GM19239 (cell line): ENCODE results near the gene SIGLEC6.

Experiments
- DNase-seq: peaks from one replicate; pipeline ENCODE4 v3.0.0; 2011; ENCODE audit warnings: low spot score; ENCODE audit not compliant: insufficient read length
- FAIRE-seq: peaks from 2 replicates; lab custom pipeline; 2011; peaks lifted over from hg19 to GRCh38; lab: Jason Lieb, UNC

Gene SIGLEC6

DNA sequence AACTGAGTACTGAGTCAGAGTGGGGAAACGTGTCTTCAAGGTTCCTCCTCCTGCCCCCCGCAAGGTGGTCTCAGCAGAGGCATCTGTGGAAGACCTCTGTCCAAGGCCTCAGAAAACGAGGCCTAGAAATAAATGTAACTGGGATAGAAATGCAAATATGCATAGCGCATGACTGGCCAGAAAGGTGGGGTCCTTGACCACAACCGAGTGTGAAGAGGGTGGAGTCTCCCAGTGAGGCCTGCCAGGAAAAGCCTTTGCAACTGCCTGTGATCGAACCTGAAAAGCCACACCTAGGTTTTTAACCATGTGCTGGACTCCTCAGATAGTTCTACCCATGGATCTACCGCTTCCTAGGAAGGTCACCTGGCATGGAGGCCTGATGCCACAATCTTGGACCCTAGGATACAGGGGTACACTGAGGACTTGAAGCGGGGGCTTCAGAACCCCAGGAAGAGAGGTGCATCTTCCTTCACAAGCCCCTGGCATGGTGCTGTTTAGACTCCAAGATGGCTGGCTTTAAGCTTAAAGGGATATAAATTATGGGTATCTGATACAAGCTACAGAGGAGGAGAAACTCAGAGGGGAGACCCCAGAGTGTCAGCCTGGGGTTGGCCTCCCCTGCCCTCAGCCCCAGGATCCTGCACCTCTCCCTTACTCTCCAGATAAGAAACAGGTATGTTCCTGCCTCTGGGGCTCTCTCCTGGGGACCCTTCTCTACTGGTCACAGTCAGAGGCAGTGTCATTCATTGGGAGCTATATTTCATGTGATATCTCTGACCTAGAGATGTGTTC lies 18.3 kb upstream of the SIGLEC6 start:
- FAIRE-seq (no peak), DNase-seq (no peak)

DNA sequence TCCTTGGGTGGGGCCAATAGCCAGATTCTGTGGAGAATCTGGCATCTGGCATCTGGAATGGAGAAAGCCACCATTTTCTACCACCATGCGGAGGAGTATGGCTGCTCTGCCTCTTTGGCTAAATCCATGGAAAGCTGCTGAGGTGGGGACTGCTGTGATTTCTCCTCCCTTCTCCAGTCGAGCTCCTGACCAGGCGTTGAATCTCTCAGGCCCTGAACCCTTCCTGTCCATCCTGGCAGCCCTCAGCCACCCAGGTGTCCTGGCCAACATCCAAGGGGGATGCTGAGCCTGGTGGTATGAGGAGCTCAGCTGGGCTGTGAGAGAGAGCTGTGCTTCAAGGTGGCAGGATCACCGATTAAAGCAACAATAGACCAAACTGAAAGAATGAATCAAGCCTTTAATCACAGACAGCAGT lies 17.4 kb upstream of the SIGLEC6 start:
- DNase-seq, result no peak
- no peak for FAIRE-seq

DNA sequence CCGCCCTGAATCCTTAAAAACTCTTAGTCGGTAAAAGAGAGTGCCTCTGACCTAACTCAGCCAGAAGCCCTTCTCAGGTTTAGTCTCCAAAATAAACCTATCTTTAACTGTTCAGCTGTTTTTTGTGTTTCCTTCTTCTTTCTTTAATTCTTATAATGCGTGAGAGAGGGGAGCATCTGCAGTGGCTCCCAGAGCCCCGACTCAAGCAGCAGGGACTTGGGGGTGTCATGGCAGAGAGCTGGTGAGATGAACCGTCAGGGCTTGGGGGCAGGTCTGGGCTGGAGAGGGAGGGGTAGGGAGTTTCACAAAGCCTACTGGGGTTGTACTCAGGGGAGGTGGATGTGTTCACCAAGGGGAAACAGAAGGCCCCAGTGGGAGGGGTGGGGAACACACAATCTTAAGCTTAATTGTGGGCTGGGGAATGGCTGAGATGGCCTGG lies 16.8 kb upstream of the SIGLEC6 start:
- DNase-seq, result no peak

DNA sequence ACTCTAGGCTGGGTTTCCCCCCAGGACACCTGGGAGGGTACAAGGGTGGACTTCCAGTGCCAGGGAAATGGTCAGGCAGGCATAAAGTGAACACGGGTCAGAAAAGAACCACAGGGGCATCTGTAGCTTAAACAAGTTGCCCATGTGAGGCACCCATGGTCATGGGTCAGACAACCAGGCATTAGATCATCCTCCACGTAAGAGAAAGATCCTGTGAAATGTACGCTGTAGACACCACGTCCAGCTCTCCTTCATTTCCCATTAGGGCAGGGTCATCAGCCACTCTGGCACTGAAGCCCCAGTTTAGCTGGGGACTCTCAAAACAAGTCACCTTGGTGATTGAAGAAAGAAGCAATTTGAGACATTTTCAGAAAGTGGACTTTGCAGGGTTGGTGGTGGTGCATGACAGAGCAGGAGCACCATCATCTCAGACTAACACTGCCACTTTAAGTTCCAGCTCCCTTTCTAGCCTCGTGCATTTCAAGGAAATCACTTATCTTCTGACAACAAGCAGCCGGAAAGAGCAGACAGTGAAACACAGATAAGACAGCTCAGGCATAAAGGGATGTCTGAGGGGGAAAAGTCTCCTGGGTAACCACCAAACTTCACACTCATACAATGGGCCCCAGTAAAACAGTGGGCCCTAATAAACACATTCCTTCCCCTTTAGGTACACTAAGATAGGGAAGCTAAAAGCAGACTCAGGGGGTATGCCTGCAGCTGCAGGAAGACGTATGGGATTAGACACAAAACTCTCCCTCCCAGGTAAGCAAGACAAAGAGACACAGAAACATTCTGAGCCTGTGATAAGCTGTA lies 16.1 kb upstream of the SIGLEC6 start:
- FAIRE-seq (no peak), DNase-seq (no peak)

More for the DNA sequence above, 16.8 kb upstream of the SIGLEC6 start:
- no peak for FAIRE-seq

DNA sequence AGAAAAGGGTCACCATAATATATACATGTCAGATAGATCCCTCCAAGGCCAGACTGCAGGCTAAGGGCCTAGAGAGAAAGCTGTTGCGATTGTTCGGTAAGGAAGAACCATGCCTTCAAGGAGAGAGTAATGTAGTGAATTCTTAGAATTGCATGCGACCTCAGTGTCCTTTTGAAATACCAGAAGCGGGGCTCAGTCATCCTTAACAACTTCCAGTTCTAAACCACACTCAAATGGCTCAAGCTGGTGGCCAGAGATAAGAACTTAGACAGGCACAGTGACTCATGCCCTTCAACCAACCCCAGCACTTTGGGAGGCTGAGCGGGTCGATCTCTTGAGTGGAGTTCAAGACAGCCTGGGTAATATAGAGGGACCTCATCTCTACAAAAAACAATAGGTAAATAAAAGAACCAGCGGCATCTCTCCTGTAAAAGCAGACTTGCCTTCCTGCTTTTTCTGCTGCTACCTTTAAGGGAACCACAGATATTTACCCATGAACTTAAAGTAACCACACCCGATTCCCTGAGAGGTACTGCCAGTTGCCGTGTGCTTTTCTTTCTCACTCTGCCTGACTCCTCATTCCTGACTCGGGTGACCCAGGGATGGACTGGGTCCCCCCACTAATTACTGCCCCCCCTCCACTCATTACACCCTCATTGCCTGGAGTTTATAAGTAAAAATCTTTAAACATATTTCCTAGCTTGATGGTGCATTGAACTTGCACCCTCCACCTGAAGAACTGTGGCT lies 15.4 kb upstream of the SIGLEC6 start:
- no peak for FAIRE-seq
- no peak for DNase-seq

DNA sequence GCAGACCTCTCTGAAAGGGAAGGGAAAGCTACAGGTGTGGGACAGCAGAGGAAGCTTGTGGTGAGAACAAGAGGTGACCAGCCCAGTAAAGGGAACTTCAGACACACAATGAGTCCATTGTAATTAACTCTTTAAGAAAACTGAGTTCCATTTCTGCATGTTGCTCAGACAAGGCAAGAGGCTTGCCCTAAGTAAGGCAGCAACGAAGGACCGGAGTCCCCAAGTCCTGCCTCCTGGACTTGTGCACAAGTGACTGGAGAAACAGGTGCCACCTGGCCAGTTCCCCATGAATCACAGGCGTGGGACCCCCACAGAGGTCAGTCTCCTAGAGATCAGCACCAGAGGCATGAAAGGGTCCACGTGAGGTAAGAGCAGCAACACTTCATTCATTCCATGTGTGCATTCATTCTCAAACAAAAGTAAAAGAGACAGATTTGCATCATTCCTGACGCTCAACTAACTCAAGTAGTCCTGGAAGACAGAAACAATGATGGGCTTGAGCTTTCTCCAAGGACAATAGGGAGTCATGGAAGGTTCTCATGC lies 14.7 kb upstream of the SIGLEC6 start:
- DNase-seq (no peak), FAIRE-seq (no peak)

DNA sequence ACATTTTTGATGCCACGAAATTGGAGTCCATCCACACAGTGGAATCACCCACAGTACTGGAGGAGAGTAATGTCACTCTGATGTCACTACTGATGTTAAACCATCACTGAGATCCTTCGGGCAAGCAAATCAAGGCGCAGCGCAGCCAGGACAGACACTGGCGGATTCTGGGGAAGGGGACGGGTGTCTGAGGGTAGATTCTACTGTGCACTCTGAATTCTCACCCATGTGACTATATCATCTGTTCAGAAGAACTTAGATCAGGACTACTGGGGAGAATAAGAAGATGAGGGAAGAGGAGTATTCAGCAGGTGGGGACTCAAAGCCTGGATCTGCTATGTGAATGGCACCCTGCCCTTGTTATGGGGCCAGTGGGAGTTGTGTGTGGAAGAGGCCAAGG lies 12.6 kb upstream of the SIGLEC6 start:
- DNase-seq (no peak), FAIRE-seq (no peak)

DNA sequence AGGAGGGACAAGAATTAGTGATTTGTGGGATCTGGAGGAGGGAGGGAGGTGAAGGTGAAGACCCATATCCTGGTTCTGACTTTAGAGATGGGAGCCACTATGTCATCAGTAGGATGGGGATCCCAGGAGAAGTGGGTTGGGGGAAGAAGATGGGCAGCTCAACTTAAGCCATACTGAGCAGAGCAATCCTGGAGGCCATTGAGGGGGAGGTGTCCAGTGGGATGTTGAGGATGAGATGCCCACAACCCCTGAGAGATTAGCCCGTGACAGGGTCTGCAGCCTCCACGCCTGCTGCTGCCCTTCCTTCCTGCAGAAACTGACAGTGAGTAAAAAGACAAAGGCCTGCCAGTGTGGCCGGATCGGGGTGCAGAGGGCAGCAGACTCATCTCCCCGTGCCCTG lies 11.2 kb upstream of the SIGLEC6 start:
- DNase-seq, result no peak
- FAIRE-seq, result no peak

DNA sequence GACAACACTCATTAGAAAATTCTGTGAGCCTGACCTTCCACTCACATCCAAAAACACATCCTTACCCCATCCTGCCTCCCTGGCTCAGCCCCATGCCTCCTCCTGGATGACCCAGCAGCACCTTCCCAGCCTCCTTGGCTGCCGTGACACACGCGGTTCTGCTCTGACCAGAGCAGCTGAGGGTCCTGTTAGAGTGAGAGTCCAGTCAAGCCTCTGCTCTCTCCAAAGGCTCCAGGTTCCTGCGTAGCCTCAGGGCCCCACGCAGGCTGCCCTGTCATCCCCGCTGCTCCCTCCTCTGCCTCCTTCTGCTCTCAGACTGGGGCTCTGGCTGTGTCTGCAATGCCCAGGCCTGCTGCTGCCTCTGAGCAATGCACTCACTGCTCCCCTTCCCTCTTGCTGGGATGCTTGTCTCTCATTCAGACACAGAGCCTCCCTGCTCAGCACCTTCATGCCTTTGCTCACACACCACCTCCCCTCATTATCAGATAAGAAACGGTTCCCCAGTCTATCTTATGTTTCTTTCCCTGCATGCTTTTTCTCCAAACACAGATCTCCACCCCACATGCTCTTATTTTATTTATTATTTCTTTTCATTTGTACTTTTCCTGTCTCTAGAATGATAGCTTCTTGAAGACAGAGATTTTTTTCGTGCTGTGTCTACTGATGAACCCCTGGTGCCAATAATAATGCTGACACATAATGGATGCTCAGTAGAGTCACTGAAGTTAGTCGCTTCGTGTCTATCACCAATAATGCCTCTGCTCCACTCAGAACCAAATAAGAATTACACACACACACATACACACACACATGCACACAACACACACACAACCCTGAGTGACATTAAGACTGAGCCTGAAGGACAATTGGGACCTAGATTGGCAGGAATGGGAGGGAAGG lies 10.2 kb upstream of the SIGLEC6 start:
- DNase-seq (no peak), FAIRE-seq (no peak)

DNA sequence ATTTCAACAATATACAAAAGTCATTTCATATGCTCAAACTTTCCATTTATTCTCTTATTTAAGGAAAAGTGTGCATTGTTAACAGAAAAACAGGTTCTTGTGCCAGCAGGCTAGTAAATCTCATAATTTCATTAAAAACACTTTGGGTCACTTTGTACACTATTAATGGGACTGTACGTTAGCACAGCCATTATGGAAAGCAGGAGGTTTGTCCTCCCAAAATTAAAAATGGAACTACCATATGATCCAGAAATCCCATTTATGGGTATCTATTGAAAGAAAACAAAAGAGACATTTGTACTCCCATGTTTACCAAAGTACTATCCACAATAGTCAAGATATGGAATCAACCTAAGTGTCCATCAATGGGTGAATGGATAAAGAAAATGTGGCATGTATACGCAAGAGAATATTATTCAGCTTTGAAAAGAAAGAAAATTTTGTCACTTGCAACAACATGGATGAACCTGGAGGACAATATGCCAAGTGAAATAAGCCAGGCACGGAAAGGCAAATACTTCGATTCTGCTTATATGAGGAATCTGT lies 8.4 kb upstream of the SIGLEC6 start:
- no peak for DNase-seq
- no peak for FAIRE-seq

DNA sequence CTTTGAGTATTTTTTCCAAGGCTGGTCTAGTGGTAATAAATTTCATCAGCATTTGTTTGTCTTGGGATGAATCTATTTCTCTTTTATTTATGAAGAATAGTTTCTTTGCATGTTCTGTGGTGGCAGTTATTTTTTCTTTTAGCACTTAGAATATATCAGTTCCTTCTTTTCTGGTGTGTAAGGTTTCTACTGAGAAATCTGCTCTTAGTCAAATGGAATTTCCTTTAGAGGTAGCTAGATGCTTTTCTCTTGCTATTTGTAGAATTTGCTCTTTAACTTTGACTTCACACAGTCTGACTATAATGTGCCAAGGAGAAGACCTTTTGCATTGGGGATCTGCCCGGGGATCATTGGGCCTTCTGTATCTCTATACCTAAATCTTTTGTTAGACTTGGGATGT lies 4.1 kb upstream of the SIGLEC6 start:
- no peak for FAIRE-seq
- no peak for DNase-seq

DNA sequence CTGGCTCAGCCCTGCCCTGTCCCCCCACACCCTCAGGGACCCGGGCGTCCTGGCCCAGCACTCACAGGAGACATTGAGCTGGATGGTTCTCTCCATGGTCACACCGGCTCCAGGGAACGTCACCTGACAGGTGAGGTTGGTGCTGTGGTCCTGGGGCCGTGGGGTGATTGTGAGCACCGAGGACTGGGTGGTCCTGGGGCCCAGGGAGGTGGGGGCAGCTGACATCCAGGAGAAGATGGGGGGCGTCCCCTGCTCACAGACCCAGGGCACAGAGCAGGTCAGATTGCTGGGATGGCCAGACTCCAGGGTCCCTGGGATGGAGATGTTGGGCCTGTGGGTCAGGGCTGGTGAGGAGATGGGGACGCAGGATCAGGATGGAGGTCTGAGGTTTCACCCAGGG lies 854 bp downstream of the SIGLEC6 start:
- DNase-seq, result no peak
- FAIRE-seq, result no peak

DNA sequence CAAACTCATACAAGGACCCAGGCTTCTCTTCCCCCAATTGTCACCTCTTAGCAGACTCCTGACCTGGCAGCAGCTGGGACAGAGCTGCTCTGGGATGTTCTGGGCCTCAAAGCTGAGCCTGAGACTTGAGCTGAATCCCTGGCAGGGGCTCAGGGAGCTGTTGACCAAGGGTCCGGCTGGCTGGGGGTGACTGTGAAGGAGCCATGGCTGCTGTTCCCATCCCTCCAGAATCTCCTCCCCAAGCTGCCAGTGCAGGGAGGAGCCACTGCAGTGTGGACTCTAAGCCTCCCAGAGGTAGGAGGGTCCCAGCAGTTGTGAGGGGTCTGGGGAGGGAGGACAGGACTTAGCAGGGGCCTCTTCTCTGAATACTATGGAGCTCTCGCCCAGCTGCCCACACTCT lies 2.2 kb downstream of the SIGLEC6 start:
- DNase-seq, result no peak
- FAIRE-seq, result no peak

DNA sequence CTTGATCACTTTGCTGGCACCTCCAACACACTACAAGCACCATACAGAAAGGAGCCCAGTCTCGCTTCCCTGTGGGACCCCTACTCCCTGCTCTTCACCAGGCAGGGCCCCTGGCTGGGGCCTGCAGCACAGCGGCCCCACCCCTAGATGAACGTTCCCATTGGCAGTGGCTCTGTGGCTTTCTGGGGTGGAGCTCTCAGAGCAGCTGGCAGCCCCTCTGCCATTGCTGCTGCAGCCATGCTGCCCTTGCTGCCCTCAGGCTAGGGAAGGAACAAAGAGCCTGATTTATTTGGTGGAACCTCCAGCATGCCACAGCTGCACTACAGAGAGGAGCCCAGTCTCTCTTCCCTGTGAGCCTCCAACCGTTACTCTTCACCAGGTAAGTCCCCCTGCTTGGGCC lies 5.8 kb downstream of the SIGLEC6 start:
- DNase-seq, result no peak
- FAIRE-seq, result no peak

DNA sequence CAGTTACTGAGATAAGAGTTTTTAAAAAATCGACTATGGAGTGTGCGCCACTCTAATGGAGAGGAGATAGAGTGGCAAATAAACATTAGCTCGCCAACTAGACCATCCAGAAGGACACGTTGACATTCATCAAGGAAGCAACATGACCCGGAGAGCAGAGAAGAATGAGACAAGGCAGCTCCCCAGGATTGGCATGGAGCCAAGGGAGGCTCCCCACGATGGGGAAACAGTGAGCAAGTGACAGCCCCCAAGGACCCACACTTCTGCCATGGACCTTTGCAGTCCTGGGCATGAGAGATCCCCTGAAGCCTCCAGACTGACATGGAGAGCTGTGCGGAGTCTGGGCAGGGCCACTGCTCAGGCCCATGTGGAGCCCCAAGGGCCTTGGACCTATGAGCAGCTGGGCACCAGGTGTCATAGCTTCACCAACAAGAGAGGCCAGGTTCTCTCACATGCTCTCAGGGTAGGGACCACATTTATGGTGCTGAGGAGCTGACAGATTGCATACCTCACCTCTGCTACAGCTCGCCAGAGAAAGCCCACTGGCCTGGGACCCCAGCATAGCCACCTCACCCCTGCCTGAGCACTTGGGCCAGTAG lies 6.7 kb downstream of the SIGLEC6 start:
- FAIRE-seq (no peak), DNase-seq (no peak)

DNA sequence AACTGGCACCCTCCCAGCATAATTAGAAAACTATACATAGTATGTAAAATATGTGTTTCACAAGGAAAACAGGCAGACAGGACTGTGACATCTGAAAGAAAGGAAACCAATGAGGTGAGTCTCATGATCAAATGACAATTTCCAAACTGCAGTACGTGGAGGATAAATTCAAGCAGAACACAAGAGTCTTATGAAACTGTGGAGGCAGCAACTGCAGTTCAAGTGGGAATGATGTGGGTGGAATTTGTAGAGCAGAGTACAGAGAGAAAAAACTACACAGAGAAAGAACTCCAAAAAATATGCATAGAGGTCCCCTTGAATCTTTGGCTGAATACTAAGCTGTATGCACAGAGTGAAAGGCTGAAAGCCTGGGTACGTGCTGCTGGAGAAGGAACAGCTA lies 9.7 kb downstream of the SIGLEC6 start:
- DNase-seq, result no peak
- FAIRE-seq, result no peak

DNA sequence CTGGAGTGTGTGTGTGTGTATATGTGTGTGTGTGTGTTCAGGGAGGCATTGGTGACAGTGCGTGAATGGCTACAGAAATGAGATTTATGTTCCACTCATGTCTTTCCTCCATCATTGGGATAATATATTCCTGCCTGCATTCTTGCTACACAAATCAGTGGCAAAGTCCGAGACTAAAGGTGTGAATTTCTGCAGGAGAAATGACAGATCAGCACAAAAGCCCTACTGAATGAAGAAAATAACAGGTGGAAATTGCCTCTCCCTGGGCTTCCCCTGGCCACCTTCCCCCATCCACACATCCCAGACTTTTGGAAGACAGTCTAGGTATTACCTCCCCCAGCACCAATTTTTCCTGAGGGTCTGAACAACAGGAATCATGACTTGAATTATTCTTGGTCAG lies 10.1 kb downstream of the SIGLEC6 start:
- FAIRE-seq, result no peak
- DNase-seq, result no peak

DNA sequence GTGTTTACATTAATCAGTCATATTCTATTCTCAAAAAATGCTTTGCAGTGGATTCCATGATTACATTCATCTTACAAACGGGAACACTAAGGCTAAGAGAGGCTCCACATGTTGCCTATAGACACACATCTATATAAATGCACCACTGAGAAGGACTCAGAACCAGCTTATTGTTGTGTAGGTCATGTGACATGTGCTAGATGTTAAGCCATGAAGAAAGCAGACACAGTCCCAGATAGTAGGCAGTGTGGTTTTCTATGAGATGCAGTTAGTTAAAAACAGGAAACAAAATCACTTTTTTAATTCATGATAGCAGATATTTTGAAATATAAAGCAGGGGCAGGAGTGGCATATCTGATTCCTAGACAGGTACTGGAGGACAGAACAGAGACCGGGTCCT lies 10.7 kb downstream of the SIGLEC6 start:
- DNase-seq (no peak), FAIRE-seq (no peak)
